ENCODE results near the gene NFRKB.

Gene NFRKB

DNA sequence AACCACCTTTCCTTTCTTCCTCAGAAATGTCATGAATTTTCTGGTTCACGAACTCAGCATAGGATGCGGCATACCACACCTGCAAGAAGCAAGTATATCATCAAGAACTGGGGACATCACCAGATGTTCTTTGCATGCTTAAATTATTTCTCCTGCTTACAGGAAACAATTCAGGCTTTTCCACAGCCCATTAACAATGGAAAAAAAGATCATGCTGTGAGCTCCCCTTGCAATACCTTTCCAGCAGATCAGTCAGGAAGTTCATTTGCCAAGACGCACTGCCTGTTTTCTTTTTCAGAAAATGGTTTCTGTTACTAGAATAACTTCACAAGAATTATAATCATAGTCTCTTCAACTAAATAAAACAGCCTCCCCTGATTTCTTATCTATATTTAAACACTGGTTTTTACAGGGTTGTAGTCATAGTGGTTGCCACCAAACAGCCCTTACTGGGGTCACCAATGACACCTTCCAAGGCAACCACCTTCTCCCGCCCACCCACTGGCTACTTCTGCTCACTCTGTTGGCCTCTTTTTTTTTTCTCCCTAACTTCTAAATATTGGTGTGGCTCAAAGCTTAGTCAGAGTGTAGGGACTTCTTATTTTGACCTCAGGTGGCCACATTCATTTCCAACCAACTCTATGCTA, 42.3 kb upstream of the NFRKB start:
- Histone ChIP-seq H3K36me3 (no peaks in the 10 kb centered on the region), H3K9me3 (ENCODE audit: severe bottlenecking) (no peaks in the 10 kb centered on the region), H3K4me3 (ENCODE audit: low read depth, low read length) (no peak overlapping the region), H3K27me3 (ENCODE audit: insufficient read depth, low read depth, severe bottlenecking) (no peaks in the 10 kb centered on the region), H3K27ac (no peak overlapping the region)
- no peak for TF ChIP-seq CTCF (IDR thresholded peaks at IDR 0.05; ENCODE audit: low read depth, low read length)
- DNase-seq: no peak

GRCh38 chr11:129935723-129936122, 40.3 kb upstream of the NFRKB start:
- no peak overlapping the region for H3K27ac ChIP-seq
- DNase-seq: no peak

DNA sequence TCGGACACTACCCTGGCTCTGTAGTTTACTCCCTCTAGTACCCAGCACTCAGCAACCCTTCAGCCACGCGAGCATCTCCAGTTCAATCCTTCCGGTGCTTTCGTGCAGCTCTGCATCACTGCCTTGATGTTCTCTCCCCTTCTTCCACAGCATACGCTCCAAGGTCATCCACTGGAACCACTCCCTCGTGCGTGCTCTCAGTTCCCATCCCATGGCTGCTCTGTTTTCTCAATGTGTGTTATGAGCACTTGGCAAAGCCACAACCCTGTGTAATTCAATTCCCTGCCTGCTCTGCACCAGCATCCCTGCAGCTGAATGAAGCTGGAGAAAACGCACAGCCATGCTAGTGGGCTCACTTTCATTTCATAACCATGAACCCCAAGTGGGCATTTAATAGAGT, 38.5 kb upstream of the NFRKB start:
- DNase-seq: no peak
- Histone ChIP-seq H3K27ac (no peak overlapping the region), H3K4me3 (ENCODE audit: low read depth, low read length) (no peak overlapping the region), H3K9me3 (ENCODE audit: severe bottlenecking) (no peaks in the 10 kb centered on the region), H3K27me3 (ENCODE audit: insufficient read depth, low read depth, severe bottlenecking) (no peaks in the 10 kb centered on the region), H3K36me3 (no peaks in the 10 kb centered on the region)
- no peak for TF ChIP-seq CTCF (IDR thresholded peaks at IDR 0.05; ENCODE audit: low read depth, low read length)

More at GRCh38 chr11:129935723-129936122, 40.3 kb upstream of the NFRKB start:
- Histone ChIP-seq H3K27me3 (ENCODE audit: insufficient read depth, low read depth, severe bottlenecking) (no peaks in the 10 kb centered on the region), H3K9me3 (ENCODE audit: severe bottlenecking) (no peaks in the 10 kb centered on the region), H3K36me3 (no peaks in the 10 kb centered on the region), H3K4me3 (ENCODE audit: low read depth, low read length) (no peak overlapping the region)
- TF ChIP-seq CTCF (IDR thresholded peaks at IDR 0.05; ENCODE audit: low read depth, low read length): no peak

- DNase-seq: no peak
- H3K4me3 ChIP-seq (ENCODE audit: low read depth, low read length): no peak overlapping the region
- no peak overlapping the region for H3K27ac ChIP-seq
- H3K27me3 ChIP-seq (ENCODE audit: insufficient read depth, low read depth, severe bottlenecking): no peaks in the 10 kb centered on the region
- no peaks in the 10 kb centered on the region for H3K9me3 ChIP-seq (ENCODE audit: severe bottlenecking)
- TF ChIP-seq CTCF (IDR thresholded peaks at IDR 0.05; ENCODE audit: low read depth, low read length): no peak
- H3K36me3 ChIP-seq: no peaks in the 10 kb centered on the region
Measured at GRCh38 chr11:129933262-129933661, 37.9 kb upstream of the NFRKB start.

- no peaks in the 10 kb centered on the region for H3K9me3 ChIP-seq (ENCODE audit: severe bottlenecking)
- TF ChIP-seq CTCF (IDR thresholded peaks at IDR 0.05; ENCODE audit: low read depth, low read length): no peak
- no peaks in the 10 kb centered on the region for H3K36me3 ChIP-seq
- H3K27ac ChIP-seq: no peak overlapping the region
- no peak for DNase-seq
- H3K4me3 ChIP-seq (ENCODE audit: low read depth, low read length): no peak overlapping the region
- no peaks in the 10 kb centered on the region for H3K27me3 ChIP-seq (ENCODE audit: insufficient read depth, low read depth, severe bottlenecking)
Measured at GRCh38 chr11:129932381-129933067, 37.1 kb upstream of the NFRKB start.
